ENCODE results near the gene TSHZ2.

- TF ChIP-seq CTCF (IDR thresholded peaks at IDR 0.05) (no peak), POLR2A (IDR thresholded peaks at IDR 0.05) (no peak), EP300 (IDR thresholded peaks at IDR 0.05) (no peak)
Measured at GRCh38 chr20:53013847-53014246, 41.7 kb downstream of the TSHZ2 start.
